WTC11 (cell line): Measurements from ENCODE around the gene SPNS1. TPM values are rescaled to one million over a fixed set of nuclear protein-coding genes. Genes with fewer than 3 reads are reported as not detected.

ENCODE experiments used
- ATAC-seq: fragments of 200-7000 bp; cut with Tn5 transposase; 2 replicates; pipeline ENCODE4 v1.10.0; 2021; ENCODE audit warnings: mild to moderate bottlenecking, moderate library complexity
- CTCF ChIA-PET: fragments of 300-600 bp; sonication (Branson Sonifier 250); formaldehyde crosslinking; loops from one replicate; lab custom pipeline; 2021; ENCODE audit warnings: antibody characterized with exemption; lab: Charles Lee
- POLR2A ChIA-PET: fragments of 350-600 bp; sonication (Branson Sonifier 250); formaldehyde crosslinking; loops from one replicate; lab custom pipeline; 2021; ENCODE audit warnings: antibody characterized with exemption; lab: Charles Lee
- DNase-seq: peaks from one replicate; pipeline ENCODE4 v3.0.0; 2021; ENCODE audit warnings: low spot score
- H3K27ac Mint-ChIP-seq: 2 replicates; pipeline ENCODE4 v1.8.0; 2021; ENCODE audit warnings: mixed read lengths
- H3K27me3 Mint-ChIP-seq: 2 replicates; pipeline ENCODE4 v1.8.0; 2021; ENCODE audit warnings: low read depth, mild to moderate bottlenecking, moderate library complexity, mixed read lengths
- H3K36me3 Mint-ChIP-seq: 2 replicates; pipeline ENCODE4 v1.8.0; 2021; ENCODE audit warnings: mixed read lengths
- H3K4me1 Mint-ChIP-seq: 2 replicates; pipeline ENCODE4 v1.8.0; 2022; ENCODE audit warnings: mixed read lengths
- H3K4me3 Mint-ChIP-seq: 2 replicates; pipeline ENCODE4 v1.8.0; 2021; ENCODE audit warnings: mild to moderate bottlenecking, moderate library complexity, mixed read lengths
- H3K9me3 Mint-ChIP-seq: 2 replicates; pipeline ENCODE4 v1.8.0; 2021; ENCODE audit warnings: mixed read lengths
- GABPB1 ChIP-seq: sonication (generic); formaldehyde crosslinking; IDR thresholded peaks from 2 replicates; pipeline ENCODE4 v1.8.1; 2023; ENCODE audit warnings: mild to moderate bottlenecking, missing genetic modification reagents
- KAT7 ChIP-seq: sonication (generic); formaldehyde crosslinking; IDR thresholded peaks from 2 replicates; pipeline ENCODE4 v1.8.1; 2023; ENCODE audit warnings: missing genetic modification reagents, mild to moderate bottlenecking, borderline replicate concordance
- NFE2L1 ChIP-seq: sonication (generic); formaldehyde crosslinking; IDR thresholded peaks from 2 replicates; pipeline ENCODE4 v1.8.1; 2023; ENCODE audit warnings: missing genetic modification reagents
- SMAD3 ChIP-seq: sonication (generic); formaldehyde crosslinking; IDR thresholded peaks from 2 replicates; pipeline ENCODE4 v1.8.0; 2022; ENCODE audit warnings: missing genetic modification reagents, mild to moderate bottlenecking, borderline replicate concordance
- ZNF138 ChIP-seq: sonication (generic); formaldehyde crosslinking; conservative IDR thresholded peaks from 2 replicates; pipeline ENCODE4 v1.8.1; 2022; ENCODE audit warnings: mild to moderate bottlenecking, moderate library complexity, missing genetic modification reagents
- ZNF317 ChIP-seq: sonication (generic); formaldehyde crosslinking; IDR thresholded peaks from 2 replicates; pipeline ENCODE4 v1.8.1; 2023; ENCODE audit warnings: low read depth, mild to moderate bottlenecking, moderate library complexity, missing genetic modification reagents, borderline replicate concordance
- ZNF396 ChIP-seq: fragments of 250-450 bp; sonication (Bioruptor Pico); IDR thresholded peaks from 2 replicates; pipeline ENCODE4 v1.8.0; 2021; ENCODE audit warnings: mild to moderate bottlenecking, moderate library complexity, borderline replicate concordance
- ZNF416 ChIP-seq: fragments of 250-450 bp; sonication (Bioruptor Pico); IDR thresholded peaks from 2 replicates; pipeline ENCODE4 v1.9.0; 2021; ENCODE audit warnings: mild to moderate bottlenecking, inconsistent platforms
- total RNA-seq: library from RNA; stranded (reverse); gene quantifications from 3 replicates; pipeline ENCODE4 v1.2.3, GENCODE V29; 2021
- TF ChIP-seq, protein P1 (sequence below): sonication (generic); formaldehyde crosslinking; IDR thresholded peaks from 2 replicates; pipeline ENCODE4 v1.8.0; 2022; ENCODE audit warnings: mild to moderate bottlenecking, missing genetic modification reagents
- TF ChIP-seq, protein P2 (sequence below): fragments of 250-450 bp; sonication (Bioruptor Pico); IDR thresholded peaks from 2 replicates; pipeline ENCODE4 v1.9.0; 2021; ENCODE audit warnings: mild to moderate bottlenecking, borderline replicate concordance
- TF ChIP-seq, protein P3 (sequence below): sonication (generic); formaldehyde crosslinking; IDR thresholded peaks from 2 replicates; pipeline ENCODE4 v1.8.0; 2022; ENCODE audit warnings: mild to moderate bottlenecking, missing genetic modification reagents
- TF ChIP-seq, protein P4 (sequence below): fragments of 250-450 bp; sonication (Bioruptor Pico); IDR thresholded peaks from 2 replicates; pipeline ENCODE4 v1.9.0; 2021; ENCODE audit warnings: moderate library complexity, mild to moderate bottlenecking, inconsistent platforms, borderline replicate concordance
- TF ChIP-seq, protein P5 (sequence below): fragments of 250-450 bp; sonication (Bioruptor Pico); IDR thresholded peaks from 2 replicates; pipeline ENCODE4 v1.9.0; 2021; ENCODE audit warnings: mild to moderate bottlenecking

The SPNS1 gene
- total RNA-seq, 1 experiment from 2014 or later: 64.4 TPM

DNA sequence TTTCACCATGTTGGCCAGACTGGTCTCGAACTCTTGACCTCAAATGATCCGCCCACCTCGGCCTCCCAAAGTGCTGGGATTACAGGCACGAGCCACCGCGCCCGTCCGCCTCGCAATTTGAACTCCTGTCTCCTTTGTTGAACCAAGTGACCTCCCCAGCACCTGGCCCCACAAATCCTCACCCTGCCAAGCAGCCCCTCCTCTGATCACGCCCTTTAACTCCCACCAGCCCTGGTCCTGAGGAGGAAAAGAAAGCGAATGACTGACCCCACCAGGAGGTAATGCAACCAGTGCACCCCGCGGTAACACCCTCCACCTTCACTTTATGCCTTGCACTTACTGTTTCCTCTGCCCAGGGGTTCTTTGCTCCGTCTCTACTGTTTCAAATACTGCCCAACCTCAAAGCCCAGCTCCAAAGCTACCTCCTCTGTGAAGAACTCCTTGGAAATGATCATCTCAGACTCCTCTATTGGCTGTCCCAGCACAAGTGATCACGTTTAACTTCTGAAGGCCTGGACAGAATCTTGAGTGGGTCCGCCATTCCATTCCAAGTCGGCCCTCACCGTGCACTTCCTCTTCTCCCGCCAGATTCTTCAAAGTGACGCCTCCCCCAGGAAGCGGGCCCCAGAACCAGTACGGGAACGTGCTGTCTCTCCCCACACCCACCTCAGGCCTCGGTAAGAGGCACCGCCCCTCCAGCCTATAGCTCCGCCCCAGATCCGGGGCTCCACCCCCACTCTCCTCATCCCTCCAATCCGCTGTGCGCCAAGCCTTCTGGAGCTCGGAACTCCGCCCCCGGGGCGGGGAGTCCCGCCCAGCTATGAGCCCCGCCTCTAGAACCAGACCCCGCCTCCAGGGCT, 38.4 kb upstream of the SPNS1 start:
- CTCF ChIA-PET: interaction anchor here (0.5 to 1.8 kb wide), 13 partner anchors 9 to 96 kb away, joined by 3 to 37 read pairs (median 6); partner anchors contain the start of genes NFATC2IP, SH2B1 and TUFM
- TF ChIP-seq ZNF396 (CRISPR knock-in tag): no peak
- TF ChIP-seq, protein P1, sequence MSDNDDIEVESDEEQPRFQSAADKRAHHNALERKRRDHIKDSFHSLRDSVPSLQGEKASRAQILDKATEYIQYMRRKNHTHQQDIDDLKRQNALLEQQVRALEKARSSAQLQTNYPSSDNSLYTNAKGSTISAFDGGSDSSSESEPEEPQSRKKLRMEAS (CRISPR knock-in tag): peak; percentile 27; the same call in 1 of the 2 replicates
- POLR2A ChIA-PET: interaction anchor here (1.1 kb wide), 1 partner anchor 11 kb away, joined by 3 read pairs; the partner anchor contains the start of gene RABEP2
- peak overlapping the region; percentile 33 for H3K27ac Mint-ChIP-seq
- ATAC-seq (peak; percentile 99), DNase-seq (peak; percentile 95)
- H3K9me3 Mint-ChIP-seq: no peaks in the 10 kb centered on the region
- H3K4me3 Mint-ChIP-seq: peak overlapping the region; percentile 63
- H3K36me3 Mint-ChIP-seq: no peaks in the 10 kb centered on the region
- H3K4me1 Mint-ChIP-seq: peaks cover 5% of the 10 kb centered on the region
- peaks cover 20% of the 10 kb centered on the region for H3K27me3 Mint-ChIP-seq

DNA sequence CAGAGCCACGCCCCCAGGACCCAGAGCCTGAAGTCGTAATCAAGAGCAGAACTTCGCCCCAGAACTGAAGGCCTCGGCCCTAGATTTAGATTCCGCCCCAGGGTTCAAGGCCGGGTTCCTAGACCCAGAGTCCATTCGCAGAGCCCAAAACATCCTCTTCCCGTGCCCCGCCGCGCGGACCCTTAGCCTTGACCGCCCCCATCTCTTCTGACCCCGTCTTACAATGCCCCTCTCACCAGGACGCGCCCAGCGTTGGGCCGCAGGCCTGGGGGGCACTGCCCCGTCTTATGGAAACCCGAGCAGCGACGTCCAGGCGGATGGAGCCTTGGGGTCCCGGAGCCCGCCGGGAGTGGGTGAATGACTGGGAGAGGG, 37.8 kb upstream of the SPNS1 start:
- peak overlapping the region; percentile 63; the same call in 1 of the 2 replicates for H3K4me3 Mint-ChIP-seq
- POLR2A ChIA-PET: interaction anchor here (1.1 kb wide), 1 partner anchor 11 kb away, joined by 3 read pairs; the partner anchor contains the start of gene RABEP2
- CTCF ChIA-PET: interaction anchor here (0.5 to 1.8 kb wide), 14 partner anchors 9 to 97 kb away, joined by 3 to 37 read pairs (median 6); partner anchors contain the start of genes NFATC2IP, SH2B1 and TUFM
- no peaks in the 10 kb centered on the region for H3K9me3 Mint-ChIP-seq
- ATAC-seq: no peak
- H3K4me1 Mint-ChIP-seq: peaks cover 5% of the 10 kb centered on the region
- H3K27ac Mint-ChIP-seq: no peak overlapping the region
- TF ChIP-seq KAT7 (CRISPR knock-in tag): no peak
- TF ChIP-seq, protein P2, sequence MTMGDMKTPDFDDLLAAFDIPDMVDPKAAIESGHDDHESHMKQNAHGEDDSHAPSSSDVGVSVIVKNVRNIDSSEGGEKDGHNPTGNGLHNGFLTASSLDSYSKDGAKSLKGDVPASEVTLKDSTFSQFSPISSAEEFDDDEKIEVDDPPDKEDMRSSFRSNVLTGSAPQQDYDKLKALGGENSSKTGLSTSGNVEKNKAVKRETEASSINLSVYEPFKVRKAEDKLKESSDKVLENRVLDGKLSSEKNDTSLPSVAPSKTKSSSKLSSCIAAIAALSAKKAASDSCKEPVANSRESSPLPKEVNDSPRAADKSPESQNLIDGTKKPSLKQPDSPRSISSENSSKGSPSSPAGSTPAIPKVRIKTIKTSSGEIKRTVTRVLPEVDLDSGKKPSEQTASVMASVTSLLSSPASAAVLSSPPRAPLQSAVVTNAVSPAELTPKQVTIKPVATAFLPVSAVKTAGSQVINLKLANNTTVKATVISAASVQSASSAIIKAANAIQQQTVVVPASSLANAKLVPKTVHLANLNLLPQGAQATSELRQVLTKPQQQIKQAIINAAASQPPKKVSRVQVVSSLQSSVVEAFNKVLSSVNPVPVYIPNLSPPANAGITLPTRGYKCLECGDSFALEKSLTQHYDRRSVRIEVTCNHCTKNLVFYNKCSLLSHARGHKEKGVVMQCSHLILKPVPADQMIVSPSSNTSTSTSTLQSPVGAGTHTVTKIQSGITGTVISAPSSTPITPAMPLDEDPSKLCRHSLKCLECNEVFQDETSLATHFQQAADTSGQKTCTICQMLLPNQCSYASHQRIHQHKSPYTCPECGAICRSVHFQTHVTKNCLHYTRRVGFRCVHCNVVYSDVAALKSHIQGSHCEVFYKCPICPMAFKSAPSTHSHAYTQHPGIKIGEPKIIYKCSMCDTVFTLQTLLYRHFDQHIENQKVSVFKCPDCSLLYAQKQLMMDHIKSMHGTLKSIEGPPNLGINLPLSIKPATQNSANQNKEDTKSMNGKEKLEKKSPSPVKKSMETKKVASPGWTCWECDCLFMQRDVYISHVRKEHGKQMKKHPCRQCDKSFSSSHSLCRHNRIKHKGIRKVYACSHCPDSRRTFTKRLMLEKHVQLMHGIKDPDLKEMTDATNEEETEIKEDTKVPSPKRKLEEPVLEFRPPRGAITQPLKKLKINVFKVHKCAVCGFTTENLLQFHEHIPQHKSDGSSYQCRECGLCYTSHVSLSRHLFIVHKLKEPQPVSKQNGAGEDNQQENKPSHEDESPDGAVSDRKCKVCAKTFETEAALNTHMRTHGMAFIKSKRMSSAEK: no peak
- no peak for TF ChIP-seq ZNF317
- TF ChIP-seq, protein P3, sequence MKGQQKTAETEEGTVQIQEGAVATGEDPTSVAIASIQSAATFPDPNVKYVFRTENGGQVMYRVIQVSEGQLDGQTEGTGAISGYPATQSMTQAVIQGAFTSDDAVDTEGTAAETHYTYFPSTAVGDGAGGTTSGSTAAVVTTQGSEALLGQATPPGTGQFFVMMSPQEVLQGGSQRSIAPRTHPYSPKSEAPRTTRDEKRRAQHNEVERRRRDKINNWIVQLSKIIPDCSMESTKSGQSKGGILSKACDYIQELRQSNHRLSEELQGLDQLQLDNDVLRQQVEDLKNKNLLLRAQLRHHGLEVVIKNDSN (CRISPR knock-in tag): no peak
- TF ChIP-seq NFE2L1 (CRISPR knock-in tag): no peak
- TF ChIP-seq, protein P4, sequence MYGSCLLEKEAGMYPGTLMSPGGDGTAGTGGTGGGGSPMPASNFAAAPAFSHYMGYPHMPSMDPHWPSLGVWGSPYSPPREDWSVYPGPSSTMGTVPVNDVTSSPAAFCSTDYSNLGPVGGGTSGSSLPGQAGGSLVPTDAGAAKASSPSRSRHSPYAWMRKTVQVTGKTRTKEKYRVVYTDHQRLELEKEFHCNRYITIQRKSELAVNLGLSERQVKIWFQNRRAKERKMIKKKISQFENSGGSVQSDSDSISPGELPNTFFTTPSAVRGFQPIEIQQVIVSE: no peak
- TF ChIP-seq, protein P5, sequence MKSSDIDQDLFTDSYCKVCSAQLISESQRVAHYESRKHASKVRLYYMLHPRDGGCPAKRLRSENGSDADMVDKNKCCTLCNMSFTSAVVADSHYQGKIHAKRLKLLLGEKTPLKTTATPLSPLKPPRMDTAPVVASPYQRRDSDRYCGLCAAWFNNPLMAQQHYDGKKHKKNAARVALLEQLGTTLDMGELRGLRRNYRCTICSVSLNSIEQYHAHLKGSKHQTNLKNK (CRISPR knock-in tag): no peak
- TF ChIP-seq GABPB1 (CRISPR knock-in tag): no peak
- TF ChIP-seq SMAD3 (CRISPR knock-in tag): no peak
- TF ChIP-seq, all 79 proteins: peak for 0
- Mint-ChIP-seq H3K36me3 (no peaks in the 10 kb centered on the region), H3K27me3 (peaks cover 20% of the 10 kb centered on the region)
- no peak for DNase-seq

DNA sequence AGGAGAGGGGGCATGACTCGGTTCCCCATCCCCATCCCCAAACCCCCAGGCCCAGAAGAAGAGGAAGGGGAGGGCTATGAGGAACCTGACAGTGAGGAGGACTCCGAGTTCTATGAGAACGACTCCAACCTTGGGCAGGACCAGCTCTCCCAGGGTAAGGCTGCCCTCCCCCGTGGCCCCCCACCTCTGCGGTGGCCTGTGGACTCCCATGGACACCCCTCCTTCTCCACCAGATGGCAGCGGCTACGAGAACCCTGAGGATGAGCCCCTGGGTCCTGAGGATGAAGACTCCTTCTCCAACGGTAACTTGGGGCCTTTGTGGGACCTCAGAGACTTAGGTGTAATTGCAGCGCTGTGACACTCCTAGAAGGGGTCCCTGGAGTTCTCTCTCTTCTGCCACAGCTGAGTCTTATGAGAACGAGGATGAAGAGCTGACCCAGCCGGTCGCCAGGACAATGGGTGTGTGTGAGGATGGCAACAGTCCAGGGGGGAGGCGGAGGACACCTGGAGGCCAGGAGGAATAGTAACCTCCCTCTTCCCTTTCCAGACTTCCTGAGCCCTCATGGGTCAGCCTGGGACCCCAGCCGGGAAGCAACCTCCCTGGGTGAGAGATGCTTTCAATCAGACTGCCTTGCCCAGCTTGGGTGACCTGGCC, 37.2 kb upstream of the SPNS1 start:
- ChIA-PET CTCF (interaction anchor here (0.6 to 1.8 kb wide), 6 partner anchors 8 to 91 kb away, joined by 3 to 37 read pairs (median 6); partner anchors contain the start of genes SH2B1 and TUFM), POLR2A (no interaction called here)
- peaks cover 5% of the 10 kb centered on the region for H3K4me1 Mint-ChIP-seq
- ATAC-seq: no peak
- no peak overlapping the region for H3K4me3 Mint-ChIP-seq
- H3K9me3 Mint-ChIP-seq: no peaks in the 10 kb centered on the region
- no peak overlapping the region for H3K27ac Mint-ChIP-seq
- H3K36me3 Mint-ChIP-seq: no peaks in the 10 kb centered on the region
- peaks cover 20% of the 10 kb centered on the region for H3K27me3 Mint-ChIP-seq
- TF ChIP-seq ZNF138 (CRISPR knock-in tag) (no peak), ZNF416 (CRISPR knock-in tag) (no peak)
- no peak for DNase-seq
